Peyer's patch (tissue), 4 donors: ENCODE data around the gene EPHA2.

Experiments used
- POLR2A ChIP-seq, 2 donors: fragments of 450-650 bp; IDR thresholded peaks; one replicate each; pipeline ENCODE4 v1.5.1; 2017; ENCODE audit warnings: antibody characterized with exemption in 2 of 2, mild to moderate bottlenecking in 2 of 2, moderate library complexity in 2 of 2
- TF ChIP-seq, protein P1 (sequence below), 6 experiments: fragments of 450-650 bp in 4 of 6; fragments of 200-600 bp in 2 of 6; sonication (generic) in 1 of 6; IDR thresholded peaks; one replicate each; pipeline ENCODE4 v1.5.1; 2017 to 2019; ENCODE audit warnings: antibody characterized with exemption in 6 of 6, mild to moderate bottlenecking in 3 of 6, moderate library complexity in 1 of 6

DNA sequence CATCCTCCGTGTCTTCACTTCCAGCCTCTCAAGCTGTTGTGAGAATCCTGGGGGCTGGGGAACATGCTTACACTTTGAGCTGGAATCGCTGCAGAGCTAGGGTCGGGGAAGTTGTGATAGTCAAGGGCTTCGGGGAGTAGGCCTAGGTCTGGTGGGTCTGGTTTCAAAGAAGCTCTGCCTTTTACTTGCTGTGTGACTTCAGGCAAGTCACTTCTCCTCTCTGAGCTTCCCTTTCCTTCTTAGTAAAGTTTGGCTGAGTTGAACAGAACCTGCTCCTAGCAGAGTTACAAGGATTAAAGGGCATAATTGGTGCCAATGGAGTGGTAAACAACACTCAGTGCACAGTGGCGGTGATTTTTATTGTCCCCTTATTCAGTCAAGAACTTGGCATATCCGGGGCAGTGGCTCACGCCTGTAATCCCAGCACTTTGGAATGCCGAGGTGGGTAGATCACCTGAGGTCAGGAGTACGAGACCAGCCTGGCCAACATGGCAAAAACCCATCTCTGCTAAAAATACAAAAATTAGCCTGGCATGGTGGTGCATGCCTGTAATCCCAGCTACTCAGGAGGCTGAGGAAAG lies 30.9 kb upstream of the EPHA2 start:
- TF ChIP-seq POLR2A (IDR thresholded peaks at IDR 0.05) = no peak
- TF ChIP-seq, protein P1, sequence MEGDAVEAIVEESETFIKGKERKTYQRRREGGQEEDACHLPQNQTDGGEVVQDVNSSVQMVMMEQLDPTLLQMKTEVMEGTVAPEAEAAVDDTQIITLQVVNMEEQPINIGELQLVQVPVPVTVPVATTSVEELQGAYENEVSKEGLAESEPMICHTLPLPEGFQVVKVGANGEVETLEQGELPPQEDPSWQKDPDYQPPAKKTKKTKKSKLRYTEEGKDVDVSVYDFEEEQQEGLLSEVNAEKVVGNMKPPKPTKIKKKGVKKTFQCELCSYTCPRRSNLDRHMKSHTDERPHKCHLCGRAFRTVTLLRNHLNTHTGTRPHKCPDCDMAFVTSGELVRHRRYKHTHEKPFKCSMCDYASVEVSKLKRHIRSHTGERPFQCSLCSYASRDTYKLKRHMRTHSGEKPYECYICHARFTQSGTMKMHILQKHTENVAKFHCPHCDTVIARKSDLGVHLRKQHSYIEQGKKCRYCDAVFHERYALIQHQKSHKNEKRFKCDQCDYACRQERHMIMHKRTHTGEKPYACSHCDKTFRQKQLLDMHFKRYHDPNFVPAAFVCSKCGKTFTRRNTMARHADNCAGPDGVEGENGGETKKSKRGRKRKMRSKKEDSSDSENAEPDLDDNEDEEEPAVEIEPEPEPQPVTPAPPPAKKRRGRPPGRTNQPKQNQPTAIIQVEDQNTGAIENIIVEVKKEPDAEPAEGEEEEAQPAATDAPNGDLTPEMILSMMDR (IDR thresholded peaks at IDR 0.05) = no peak
